NCI-H345 treated with DMSO at 0.1 percent for 48 hours (cell line): ENCODE data around the gene ZNF638.
"Not testable (repeated sequence)": the region's sequence is repeated elsewhere in the genome, so short reads cannot be mapped to it uniquely, and the experiment has no call there.

Source experiments
- DNase-seq: peaks from one replicate; lab custom pipeline; 2025; ENCODE audit not compliant: unreplicated experiment; lab: John Stamatoyannopoulos, UW

The ZNF638 gene

GRCh38 chr2:71331581-71332434 lies at the start of gene ZNF638:
ZNF638 (plus strand) TSS chr2:71331782; CDS start chr2:71348955, 17,173 bp downstream.
- DNase-seq, result peak; percentile 92

GRCh38 chr2:71281950-71282349 lies 49.6 kb upstream of the ZNF638 start:
- DNase-seq, result no peak

GRCh38 chr2:71282493-71282892 lies 49.1 kb upstream of the ZNF638 start:
- no peak for DNase-seq

GRCh38 chr2:71283131-71283530 lies 48.5 kb upstream of the ZNF638 start:
- no peak for DNase-seq

- DNase-seq, result no peak
These were observed 45.9 kb upstream of the ZNF638 start for GRCh38 chr2:71285706-71286105.

GRCh38 chr2:71291398-71291797 lies 40.2 kb upstream of the ZNF638 start:
- no peak for DNase-seq

GRCh38 chr2:71292159-71292558 lies 39.4 kb upstream of the ZNF638 start:
- DNase-seq, result no peak

- DNase-seq, result no peak
These were observed 32.7 kb upstream of the ZNF638 start for GRCh38 chr2:71298914-71299313.

GRCh38 chr2:71299507-71299906 lies 32.1 kb upstream of the ZNF638 start:
- no peak for DNase-seq

GRCh38 chr2:71303849-71304248 lies 27.7 kb upstream of the ZNF638 start:
- DNase-seq, result no peak

GRCh38 chr2:71306762-71307161 lies 24.8 kb upstream of the ZNF638 start:
- DNase-seq, result no peak

GRCh38 chr2:71313016-71313766 lies 18.4 kb upstream of the ZNF638 start:
- DNase-seq, result no peak

GRCh38 chr2:71317060-71317459 lies 14.5 kb upstream of the ZNF638 start:
- DNase-seq, result no peak

- DNase-seq, result not testable (repeated sequence)
These were observed 13.7 kb upstream of the ZNF638 start for GRCh38 chr2:71317900-71318299.

- no peak for DNase-seq
These were observed 8.2 kb upstream of the ZNF638 start for GRCh38 chr2:71323386-71323785.

- DNase-seq, result no peak
These were observed 4.6 kb upstream of the ZNF638 start for GRCh38 chr2:71326968-71327367.

GRCh38 chr2:71327916-71328315 lies 3.7 kb upstream of the ZNF638 start:
- DNase-seq, result no peak

GRCh38 chr2:71330155-71330554 lies 1.4 kb upstream of the ZNF638 start:
- no peak for DNase-seq

GRCh38 chr2:71330585-71331330 lies 824 bp upstream of the ZNF638 start:
- DNase-seq, result no peak

- not testable (repeated sequence) for DNase-seq
These were observed 326 bp upstream of the ZNF638 start for GRCh38 chr2:71331331-71331580.

- no peak for DNase-seq
These were observed 834 bp downstream of the ZNF638 start for GRCh38 chr2:71332435-71332796.

- no peak for DNase-seq
These were observed 2.0 kb downstream of the ZNF638 start for GRCh38 chr2:71333619-71334018.
